Upper lobe of right lung (tissue), 1 donor: ENCODE results near the gene NDC1. TPM values are rescaled to one million over a fixed set of nuclear protein-coding genes. Genes with fewer than 3 reads are reported as not detected.

Source experiments
- ATAC-seq: fragments of 200-7000 bp; cut with Tn5 transposase; one replicate; pipeline ENCODE4 v1.9.1; 2020; ENCODE audit warnings: mild to moderate bottlenecking, moderate library complexity
- DNase-seq: peaks from one replicate; pipeline ENCODE4 v3.0.0-alpha.2; 2020
- H3K27ac ChIP-seq: fragments of 200-600 bp; one replicate; pipeline ENCODE4 v1.8.0; 2022
- H3K27me3 ChIP-seq: fragments of 200-600 bp; one replicate; pipeline ENCODE4 v1.8.0; 2022; ENCODE audit warnings: mild to moderate bottlenecking
- H3K36me3 ChIP-seq: fragments of 200-600 bp; one replicate; pipeline ENCODE4 v1.8.0; 2022
- H3K4me1 ChIP-seq: fragments of 200-600 bp; one replicate; pipeline ENCODE4 v1.8.0; 2022
- H3K4me3 ChIP-seq: fragments of 200-600 bp; one replicate; pipeline ENCODE4 v1.8.0; 2022; ENCODE audit warnings: mild to moderate bottlenecking
- H3K9me3 ChIP-seq: fragments of 200-600 bp; one replicate; pipeline ENCODE4 v1.8.0; 2022
- intact Hi-C: fragments of 100-400 bp; cut with DNase I; formaldehyde crosslinking; loops from one replicate; pipeline ENCODE4 v1.11.0; 2022
- total RNA-seq: library from RNA; stranded (reverse); fragmentation: NEBNext Ultra II Directional; extraction: Animal tissue kit (Norgen Biotek cat#: 25700); gene quantifications from one replicate; pipeline ENCODE4 v1.2.1, GENCODE V29; 2021
- TF ChIP-seq, protein P1 (sequence below): fragments of 200-600 bp; IDR thresholded peaks from one replicate; pipeline ENCODE4 v1.8.0; 2022; ENCODE audit warnings: antibody characterized with exemption
- donor health status: DM: no; HTN: yes; CAD: no; lungs with severe emphysema.

Gene NDC1
- total RNA-seq, 1 donor from 2014 or later, result 7.7 TPM

DNA sequence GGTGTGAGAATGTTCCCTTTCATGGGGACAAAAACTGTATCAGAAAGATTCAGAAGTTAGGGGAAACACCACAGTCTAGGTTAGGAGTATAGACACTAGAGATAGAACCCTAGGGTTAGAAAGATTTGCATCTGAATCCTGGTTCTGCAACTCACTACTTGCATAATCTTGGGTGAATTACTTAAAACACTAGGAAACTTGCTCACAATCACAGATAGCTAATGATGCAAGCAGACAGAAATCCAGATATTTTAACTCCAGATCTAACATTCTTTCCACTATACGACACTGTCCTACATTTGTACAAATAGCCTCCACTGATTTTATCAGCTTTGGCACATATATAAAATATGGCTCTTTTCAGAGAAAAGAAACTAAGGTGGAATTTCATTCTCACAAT lies 68.3 kb downstream of the NDC1 start:
- Histone ChIP-seq H3K27ac (no peak overlapping the region), H3K4me3 (no peak overlapping the region), H3K4me1 (no peaks in the 10 kb centered on the region), H3K9me3 (no peaks in the 10 kb centered on the region), H3K36me3 (peaks cover 21% of the 10 kb centered on the region), H3K27me3 (no peaks in the 10 kb centered on the region)
- TF ChIP-seq, protein P1, sequence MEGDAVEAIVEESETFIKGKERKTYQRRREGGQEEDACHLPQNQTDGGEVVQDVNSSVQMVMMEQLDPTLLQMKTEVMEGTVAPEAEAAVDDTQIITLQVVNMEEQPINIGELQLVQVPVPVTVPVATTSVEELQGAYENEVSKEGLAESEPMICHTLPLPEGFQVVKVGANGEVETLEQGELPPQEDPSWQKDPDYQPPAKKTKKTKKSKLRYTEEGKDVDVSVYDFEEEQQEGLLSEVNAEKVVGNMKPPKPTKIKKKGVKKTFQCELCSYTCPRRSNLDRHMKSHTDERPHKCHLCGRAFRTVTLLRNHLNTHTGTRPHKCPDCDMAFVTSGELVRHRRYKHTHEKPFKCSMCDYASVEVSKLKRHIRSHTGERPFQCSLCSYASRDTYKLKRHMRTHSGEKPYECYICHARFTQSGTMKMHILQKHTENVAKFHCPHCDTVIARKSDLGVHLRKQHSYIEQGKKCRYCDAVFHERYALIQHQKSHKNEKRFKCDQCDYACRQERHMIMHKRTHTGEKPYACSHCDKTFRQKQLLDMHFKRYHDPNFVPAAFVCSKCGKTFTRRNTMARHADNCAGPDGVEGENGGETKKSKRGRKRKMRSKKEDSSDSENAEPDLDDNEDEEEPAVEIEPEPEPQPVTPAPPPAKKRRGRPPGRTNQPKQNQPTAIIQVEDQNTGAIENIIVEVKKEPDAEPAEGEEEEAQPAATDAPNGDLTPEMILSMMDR, result no peak
- intact Hi-C loops, result no loop called here
- ATAC-seq, result no peak
- no peak for DNase-seq

DNA sequence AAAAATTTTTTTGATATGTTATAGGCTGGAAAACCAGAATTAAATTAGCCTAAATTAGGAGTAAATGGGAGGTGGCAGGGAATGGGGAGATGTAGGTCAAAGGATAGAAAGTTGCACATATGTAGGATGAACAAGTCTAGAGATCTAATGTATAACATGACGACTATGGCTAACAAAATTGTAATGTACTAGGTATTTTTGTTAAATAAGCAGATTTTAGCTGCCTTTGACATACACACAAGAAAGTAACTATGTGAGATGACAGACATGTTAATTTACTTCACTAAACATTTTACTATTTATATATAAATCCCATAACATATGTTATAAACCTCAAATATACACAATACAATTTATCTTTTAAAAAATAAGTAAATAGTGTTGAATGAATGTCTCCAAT lies 68.9 kb downstream of the NDC1 start:
- no peak for ATAC-seq

DNA sequence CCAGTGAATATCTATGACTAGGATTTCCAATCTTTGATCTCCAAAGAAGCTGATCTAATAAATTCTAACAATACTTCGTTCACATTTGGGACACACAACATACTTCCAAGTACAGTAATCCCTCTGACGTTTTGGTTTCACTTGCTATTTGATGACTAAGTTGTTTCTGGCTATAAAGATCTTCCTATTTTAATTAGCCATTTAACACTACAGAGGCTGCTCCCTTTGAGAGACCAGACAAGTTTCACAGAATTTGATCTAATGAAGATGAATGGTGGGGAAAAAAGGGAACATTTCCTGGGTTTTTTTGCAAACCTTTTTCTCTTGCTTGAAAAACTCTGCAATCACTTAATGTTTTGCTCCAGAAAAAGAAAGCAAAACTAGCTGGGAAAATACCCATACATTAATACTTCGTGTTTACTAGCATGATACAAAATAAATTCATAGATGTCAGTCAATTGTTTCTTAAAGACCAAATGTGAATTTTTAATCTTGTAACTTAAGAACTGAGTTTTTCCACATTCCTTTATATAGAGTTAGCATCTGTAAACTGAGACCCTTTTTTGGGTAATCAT lies 71.2 kb downstream of the NDC1 start:
- TF ChIP-seq, protein P1, result no peak

More for the DNA sequence above, 68.9 kb downstream of the NDC1 start:
- H3K9me3 ChIP-seq, result no peaks in the 10 kb centered on the region
- TF ChIP-seq, protein P1, result no peak
- H3K27me3 ChIP-seq, result no peaks in the 10 kb centered on the region
- H3K36me3 ChIP-seq, result peaks cover 21% of the 10 kb centered on the region
- DNase-seq, result no peak
- H3K4me3 ChIP-seq, result no peak overlapping the region
- no peak overlapping the region for H3K27ac ChIP-seq
- no peaks in the 10 kb centered on the region for H3K4me1 ChIP-seq
- intact Hi-C loops, result no loop called here

DNA sequence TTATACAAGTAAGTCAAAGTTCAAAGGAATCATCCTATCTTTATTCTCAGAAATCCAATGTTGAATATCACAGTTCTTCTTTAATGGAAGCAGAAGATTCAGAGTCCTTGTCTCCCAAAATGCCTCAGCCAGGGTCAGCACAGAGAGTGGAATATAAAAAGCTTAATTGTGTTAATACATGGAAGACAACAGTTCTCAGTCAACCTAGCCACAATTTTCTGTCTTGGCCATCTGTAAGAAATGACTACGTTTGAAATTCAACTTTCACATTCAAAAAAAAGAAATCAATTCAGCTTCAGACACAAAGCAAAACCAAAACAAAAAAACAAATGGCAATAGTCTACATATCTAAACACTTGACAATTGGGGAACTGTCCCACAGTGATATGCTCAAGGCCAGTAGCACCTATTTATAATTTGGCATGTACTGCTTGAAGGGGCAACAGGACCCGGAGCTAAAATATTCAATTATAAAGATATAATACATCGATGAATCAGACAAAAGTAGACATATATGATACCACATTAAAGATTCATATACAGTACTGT lies 71.8 kb downstream of the NDC1 start:
- ATAC-seq, result no peak

More for the DNA sequence above, 71.2 kb downstream of the NDC1 start:
- intact Hi-C loops, result no loop called here
- DNase-seq (no peak), ATAC-seq (no peak)
- no peak overlapping the region for H3K27ac ChIP-seq
- H3K27me3 ChIP-seq, result no peaks in the 10 kb centered on the region
- H3K36me3 ChIP-seq, result peaks cover 16% of the 10 kb centered on the region
- H3K9me3 ChIP-seq, result no peaks in the 10 kb centered on the region
- H3K4me1 ChIP-seq, result no peaks in the 10 kb centered on the region
- no peak overlapping the region for H3K4me3 ChIP-seq

DNA sequence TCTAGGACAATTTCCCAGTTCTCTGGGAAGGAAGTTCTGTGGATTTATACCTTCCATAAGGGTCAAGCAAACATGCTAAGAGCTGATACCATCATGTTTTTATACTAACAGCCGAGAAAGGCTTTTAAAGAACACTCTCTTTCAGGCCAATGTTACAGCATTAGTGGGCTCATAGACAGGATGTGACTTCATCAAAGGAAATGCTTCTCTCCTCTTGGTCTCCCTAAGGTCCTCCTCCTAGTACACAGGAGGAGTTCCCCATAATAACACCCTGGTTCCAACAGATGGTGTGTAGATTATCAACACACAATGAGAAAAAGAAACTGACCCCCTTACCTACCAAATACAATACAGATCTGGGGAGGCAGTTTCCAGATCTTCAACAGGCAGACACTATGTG lies 72.4 kb downstream of the NDC1 start:
- Histone ChIP-seq H3K27ac (no peak overlapping the region), H3K36me3 (peaks cover 8% of the 10 kb centered on the region), H3K9me3 (no peaks in the 10 kb centered on the region), H3K4me1 (no peaks in the 10 kb centered on the region), H3K27me3 (no peaks in the 10 kb centered on the region), H3K4me3 (no peak overlapping the region)
- no peak for ATAC-seq
- intact Hi-C loops, result no loop called here
- no peak for DNase-seq
- TF ChIP-seq, protein P1, result no peak

More for the DNA sequence above, 71.8 kb downstream of the NDC1 start:
- no peak for DNase-seq
- intact Hi-C loops, result no loop called here
- H3K27me3 ChIP-seq, result no peaks in the 10 kb centered on the region
- H3K9me3 ChIP-seq, result no peaks in the 10 kb centered on the region
- H3K4me1 ChIP-seq, result no peaks in the 10 kb centered on the region
- H3K4me3 ChIP-seq, result no peak overlapping the region
- H3K27ac ChIP-seq, result no peak overlapping the region
- TF ChIP-seq, protein P1, result no peak
- H3K36me3 ChIP-seq, result peaks cover 9% of the 10 kb centered on the region
